GM18520 (cell line): ENCODE data around the gene TEC.

Experiments
- ATAC-seq: cut with Tn5 transposase; IDR thresholded peaks from one replicate; pipeline ENCODE4 v1.9.1; 2021; ENCODE audit not compliant: unreplicated experiment

TEC gene

DNA sequence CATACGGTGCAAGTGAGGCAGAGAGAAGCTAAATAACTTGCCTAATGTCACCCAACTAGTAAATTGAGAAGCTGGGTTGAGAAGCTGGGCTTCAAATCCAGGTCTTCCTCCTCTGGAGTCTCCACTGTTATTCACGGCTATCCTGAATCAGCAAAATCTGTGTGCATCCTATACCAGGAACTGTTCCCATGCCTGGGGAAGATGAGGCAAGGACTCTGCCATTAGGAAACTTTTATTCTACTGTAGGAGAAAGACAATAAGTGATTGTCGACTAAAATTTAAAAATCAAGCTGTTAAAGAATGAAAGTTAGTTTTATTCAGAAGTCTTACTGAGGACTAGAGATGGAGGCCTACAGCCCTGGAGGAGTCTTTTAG, 872 bp upstream of the TEC start:
- no peak for ATAC-seq

DNA sequence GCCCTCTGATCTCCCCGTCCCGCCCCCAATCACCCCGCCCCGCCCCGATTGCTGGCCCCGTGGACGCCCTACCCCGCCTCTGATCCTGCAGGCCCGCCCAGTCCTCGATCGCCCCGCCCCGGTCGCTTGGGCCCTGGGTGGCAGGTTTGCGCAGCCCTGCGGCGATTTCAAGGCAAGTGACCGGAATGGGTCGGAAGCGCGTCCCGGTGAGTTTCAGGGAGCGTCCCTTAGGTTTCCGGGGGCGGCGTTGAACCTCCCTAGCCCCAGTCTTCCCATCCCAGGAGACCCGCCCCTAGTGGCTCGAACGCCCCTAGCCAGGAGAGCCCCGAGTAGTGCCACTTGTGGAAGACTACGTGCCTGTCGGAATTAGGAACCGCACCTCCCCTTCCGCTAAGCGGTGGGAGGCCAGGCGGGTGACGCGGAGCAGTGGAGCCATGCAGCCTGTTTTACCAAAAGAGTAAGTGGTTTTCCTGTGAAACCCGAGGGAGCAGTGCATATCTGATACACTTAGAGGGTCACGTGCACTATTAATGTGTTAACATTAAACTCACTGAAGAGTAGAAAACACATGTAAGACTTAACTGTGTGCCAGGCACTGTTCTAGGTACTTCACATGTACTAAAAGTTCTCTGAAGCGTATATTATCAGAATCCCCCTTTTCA, 354 bp upstream of the TEC start:
- ATAC-seq = peak; percentile 57

DNA sequence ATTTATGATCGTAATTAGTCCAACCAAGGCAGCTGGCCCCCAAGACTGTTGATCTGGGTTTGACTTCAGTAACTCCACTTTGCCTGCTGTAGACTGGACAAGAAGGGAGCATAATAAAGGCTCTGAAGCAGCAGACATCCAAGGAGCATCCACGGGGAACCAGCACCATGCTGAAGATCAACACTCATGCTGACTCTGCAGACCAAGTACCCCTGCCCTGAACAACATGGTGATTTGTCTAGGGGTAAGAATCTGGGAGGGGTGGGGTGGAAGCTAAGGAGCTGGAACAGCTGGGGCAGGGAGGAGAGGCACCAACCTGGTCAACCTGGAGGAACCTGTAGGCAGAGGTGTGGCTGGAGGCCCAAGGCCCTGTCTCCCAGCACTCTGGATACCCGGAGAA, 2.1 kb downstream of the TEC start:
- no peak for ATAC-seq

DNA sequence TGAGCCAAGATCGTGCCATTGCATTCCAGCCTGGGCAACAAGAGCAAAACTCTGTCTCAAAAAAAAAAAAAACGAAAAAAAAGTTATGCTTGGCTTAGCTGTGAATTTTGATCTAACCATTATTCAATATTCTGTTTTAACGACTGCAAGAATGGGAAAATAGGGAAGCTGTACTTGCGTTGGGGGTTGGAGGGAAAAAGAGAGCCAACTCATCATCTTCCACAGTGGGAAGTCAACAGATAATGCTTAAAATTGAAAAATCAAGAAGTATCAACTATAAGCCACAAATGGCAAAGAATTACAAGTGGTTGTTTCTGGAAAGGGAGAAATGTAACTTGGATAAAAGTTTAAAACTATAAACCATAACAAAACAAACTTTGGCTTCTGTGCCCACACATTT, 2.9 kb downstream of the TEC start:
- no peak for ATAC-seq

DNA sequence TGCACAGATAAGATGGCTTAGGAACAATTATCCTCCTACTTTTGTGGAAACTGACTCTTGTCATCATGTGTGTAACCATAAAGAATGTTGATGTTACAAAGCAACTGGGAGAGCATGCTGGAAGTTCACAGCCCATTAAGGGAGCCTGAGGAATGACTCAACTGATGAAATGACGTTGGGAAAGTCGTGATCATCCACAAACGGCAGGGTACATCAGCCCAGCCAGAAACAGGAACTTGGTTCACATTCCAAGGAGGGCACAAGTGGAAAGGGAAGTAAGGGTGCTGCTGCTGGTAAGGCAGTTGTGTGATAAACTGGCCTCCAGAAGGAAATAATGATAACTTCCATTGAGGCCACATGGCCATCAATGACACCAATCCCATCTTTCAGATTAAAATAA, 6.7 kb downstream of the TEC start:
- ATAC-seq = no peak

DNA sequence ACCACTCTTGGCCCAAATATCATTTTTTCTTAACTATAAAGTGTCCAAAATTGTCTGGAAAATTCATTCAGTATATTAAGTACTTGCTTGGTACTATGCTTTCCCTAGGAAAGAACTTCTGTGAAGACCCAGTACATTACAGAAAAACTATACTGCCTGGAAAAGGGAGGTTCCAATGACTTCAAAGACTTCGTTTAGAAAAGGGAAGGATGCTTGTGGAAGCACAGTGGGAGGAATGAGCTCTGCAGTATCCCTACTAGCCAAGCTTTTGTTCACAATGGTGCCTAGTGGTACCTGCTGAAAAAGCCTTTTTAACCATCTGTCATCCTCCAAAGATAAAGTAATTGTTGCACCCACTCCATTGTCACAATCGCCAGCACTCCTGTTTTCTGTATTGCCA, 7.2 kb downstream of the TEC start:
- ATAC-seq = no peak

DNA sequence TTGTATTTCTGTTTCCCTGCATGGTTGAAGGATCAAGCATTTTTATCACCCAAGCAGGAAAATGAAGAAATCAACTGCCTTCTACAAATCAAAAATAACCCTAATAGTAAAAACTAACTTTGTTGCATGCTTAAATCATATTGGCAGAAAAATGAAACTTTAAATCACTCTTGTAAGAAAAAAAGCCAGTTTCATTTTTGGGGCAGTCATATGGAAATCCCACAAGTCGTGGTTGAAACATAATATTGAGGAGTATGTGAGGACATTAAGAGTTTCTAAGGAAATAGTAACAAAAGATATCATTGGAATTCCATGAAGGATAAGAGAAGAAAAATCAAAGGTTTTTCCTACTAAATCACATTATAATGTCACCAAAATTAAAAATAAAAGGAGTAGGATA, 8.4 kb downstream of the TEC start:
- no peak for ATAC-seq

DNA sequence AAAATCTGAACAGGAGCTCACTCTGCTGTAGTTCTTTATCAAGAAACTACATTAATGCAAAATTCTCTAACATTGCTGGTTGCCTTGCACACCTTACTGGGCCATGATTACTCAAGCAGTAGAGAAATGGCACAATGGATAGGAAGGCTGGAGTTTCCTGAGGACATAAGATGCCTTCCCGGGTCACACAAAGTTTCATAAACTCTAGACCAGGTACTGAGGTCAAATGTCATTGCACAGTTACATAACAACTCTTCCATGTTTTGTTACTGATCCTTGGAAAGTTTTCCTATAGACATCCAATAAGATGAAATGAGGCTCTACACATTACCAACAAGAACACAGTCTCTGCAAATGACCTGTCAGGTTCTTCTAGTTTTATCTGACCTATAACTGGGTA, 9.9 kb downstream of the TEC start:
- no peak for ATAC-seq

DNA sequence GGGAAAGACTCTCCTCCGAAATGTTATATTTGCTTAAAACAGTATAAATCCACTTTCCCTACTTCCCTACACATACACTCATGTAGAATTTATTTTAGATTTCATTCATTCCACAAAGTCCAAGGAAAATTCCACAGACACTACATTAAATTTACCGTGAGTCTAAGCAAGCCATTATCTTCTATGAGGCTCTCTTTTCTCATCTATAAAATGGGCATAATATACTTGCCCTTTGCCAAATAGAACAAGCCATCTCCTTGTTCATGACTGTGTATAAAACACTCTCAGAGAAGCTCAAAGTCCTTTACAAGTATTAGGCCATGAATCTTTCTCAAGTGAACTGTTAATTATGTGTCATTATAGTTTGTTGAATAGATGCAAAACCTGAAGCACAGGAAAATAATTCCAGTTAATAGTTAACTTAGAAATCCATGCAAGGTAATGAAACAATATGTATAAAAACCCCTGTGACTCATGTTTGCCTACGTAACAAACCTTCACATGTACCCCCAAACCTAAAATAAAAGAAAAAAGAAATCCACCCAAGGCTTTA, 10.7 kb downstream of the TEC start:
- no peak for ATAC-seq

DNA sequence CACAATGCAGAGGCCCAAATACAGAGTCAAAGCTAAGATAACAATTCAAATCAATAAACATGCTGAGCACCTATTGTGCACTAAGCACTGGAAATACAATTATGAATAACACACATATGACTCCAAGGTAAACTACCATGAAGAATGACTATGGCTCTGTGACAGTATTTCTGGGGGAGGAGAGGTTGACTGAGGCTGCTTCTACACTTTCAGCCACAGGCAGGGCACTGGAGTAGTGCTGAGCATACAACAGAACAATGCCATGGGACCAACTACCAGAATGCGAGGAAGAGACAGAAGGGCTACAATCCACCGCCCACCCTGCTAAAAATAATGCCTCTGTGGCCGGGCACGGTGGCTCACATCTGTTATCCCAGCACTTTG, 13.7 kb downstream of the TEC start:
- no peak for ATAC-seq

DNA sequence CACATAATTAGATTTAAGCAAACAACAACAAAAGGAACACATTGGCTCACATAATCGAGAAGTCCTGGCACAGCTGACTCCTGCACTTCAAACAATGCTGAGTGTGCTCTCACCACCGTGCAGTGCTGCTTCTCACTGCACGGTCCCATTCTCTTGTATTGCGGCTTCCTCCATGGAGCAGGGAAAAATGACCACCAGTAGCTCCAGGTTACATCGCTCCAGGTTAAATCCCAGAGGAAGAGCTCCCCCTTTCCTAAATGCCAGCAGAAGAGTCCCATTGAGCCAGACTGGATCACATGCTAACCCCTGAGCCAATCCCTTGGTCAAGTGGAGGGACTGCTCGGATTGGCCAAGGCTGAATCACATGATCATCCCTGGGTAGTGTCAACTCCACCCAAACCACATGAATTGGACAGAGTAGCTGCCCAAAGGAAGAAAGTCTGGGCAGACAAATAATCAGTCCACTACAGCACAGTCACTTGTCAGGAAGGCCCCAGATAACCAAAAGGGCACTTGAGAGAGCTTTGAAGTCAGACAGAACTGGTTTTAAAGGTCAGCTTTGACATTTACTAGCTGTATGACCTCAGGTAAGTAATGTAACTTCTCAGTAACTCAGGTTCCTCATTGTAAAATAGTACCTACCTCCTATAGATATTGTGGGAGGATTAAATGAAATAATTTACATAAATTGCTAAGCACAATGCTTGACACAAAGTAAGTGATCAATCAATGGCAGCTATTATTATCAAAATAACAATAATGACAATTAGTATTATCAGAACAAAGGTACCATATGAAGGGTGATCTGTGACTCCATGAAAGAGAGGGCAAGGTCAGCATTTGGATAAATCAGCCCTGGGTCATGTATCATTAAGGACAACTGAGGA, 14.3 kb downstream of the TEC start:
- ATAC-seq = no peak

DNA sequence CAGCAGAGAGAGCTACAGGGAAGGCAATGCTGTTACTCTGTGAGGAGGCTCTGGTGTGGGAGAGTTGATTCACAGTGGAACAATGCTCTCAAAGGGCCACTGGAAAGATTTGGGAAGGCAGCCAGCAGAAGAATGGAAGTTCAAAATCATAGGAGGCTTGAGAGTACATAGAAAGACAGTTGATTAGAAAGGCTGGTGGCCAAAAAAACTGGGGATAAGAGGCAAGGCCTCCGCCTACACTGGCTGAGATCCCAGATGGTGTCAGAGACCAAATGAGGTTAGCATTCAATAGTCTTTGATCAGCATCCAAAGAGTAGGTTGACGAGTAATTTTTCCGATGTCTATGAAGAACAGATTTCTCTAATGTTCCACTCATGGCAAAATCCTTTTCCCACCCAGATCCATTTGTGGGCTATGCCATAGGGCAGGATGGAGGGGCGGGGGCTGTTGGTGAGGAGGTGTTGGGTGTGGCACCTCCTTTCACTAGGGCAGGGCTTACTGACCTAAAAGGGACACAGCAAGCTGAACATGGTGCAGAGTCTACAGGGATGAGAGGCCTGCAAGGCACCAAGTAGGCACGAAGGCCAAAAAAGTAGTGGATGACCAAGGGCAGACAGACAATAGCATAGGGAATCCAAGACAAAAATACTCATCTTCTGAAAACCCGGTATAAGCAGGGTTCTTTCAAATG, 15.1 kb downstream of the TEC start:
- ATAC-seq = no peak

DNA sequence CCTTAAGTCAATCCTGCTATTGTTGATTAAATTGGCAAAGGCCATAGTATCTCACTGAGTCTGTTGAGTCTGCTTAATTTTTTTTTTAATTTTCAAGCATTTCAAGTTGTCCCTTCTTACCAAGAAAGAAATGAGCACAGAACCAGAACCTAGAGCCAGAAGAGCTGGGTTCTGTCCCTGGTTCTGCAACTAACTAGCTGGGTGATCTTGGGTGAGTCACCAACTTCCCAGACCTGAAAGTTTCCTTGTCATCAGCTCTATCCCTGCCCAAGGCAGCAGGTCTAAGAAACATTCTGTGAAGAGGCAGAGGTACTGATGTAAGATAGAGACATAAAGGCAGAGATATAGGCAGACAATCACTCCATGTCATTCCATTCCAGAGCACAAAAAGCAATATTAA, 17.3 kb downstream of the TEC start:
- ATAC-seq = no peak

DNA sequence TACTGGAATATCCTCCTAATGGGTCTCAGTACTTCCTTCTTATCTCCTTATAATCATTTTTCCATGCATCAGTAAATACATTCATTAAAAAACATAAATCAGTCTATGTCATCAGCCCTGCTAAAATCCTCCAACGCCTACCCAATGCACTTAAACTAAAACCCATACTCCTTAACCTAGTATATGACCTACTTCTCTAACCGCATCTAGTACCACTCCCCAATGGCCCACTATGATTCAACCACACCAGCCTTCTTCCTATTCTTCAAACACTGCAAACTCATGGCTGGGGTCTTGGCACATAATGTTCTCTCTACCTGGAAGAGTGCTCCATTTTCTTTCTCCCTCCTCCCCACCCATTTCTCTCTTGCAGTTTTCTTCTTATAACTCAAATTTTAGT, 18.7 kb downstream of the TEC start:
- ATAC-seq = no peak

DNA sequence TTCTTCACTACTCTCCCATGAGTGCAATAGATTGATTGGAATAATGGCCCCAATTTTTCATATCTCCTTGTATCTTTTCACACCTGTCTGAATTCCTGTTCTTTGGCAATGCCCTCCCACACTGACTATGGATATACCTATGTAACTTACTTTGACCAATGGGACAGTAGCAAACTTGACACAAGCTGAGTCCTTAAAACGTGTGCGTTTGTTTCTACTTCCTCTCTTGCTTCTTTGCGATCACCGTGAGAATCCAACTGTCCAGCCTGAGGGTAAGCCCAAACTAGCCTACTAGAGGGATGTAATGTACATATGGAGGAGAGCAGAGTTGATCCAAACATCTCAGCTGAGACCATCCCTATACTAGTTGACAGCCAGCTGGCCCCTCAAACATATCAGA, 19.3 kb downstream of the TEC start:
- ATAC-seq = no peak

DNA sequence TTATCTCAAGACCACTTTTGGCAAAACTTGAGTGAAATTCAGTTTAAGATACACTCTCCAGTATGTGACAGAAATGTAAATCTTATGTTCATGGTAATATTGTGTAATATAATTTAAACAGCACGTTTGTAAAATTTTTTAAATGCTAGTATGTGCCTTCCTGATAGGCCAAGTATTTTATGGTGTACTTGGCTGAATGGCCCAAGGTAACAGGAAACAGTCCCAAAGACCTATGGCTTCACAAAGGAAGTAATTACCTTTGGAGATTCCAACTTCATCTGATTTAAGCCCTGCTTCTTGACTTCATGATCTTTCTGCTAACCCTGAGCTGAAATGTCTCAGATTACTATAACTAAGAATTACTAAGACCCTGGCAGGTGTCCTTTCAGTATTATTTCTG, 20.3 kb downstream of the TEC start:
- ATAC-seq = no peak

DNA sequence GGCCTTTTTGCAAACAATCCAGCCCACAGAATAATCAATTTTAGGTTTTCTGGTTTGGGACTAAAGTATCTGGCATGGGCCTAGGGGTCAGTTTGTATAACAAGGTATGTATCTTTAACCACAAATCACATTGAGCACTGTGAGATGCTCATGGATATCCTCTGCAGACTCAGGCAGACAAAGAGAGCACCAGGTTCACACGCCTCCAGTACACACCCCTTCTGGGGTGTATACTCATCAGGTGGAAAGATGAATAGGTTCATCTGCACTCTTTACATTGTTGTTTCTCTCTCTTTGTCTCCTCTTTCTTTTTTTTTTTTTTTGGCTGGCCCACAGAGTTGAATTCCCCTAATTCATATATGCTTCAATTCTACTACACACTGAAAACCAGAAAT, 21.1 kb downstream of the TEC start:
- ATAC-seq = no peak

DNA sequence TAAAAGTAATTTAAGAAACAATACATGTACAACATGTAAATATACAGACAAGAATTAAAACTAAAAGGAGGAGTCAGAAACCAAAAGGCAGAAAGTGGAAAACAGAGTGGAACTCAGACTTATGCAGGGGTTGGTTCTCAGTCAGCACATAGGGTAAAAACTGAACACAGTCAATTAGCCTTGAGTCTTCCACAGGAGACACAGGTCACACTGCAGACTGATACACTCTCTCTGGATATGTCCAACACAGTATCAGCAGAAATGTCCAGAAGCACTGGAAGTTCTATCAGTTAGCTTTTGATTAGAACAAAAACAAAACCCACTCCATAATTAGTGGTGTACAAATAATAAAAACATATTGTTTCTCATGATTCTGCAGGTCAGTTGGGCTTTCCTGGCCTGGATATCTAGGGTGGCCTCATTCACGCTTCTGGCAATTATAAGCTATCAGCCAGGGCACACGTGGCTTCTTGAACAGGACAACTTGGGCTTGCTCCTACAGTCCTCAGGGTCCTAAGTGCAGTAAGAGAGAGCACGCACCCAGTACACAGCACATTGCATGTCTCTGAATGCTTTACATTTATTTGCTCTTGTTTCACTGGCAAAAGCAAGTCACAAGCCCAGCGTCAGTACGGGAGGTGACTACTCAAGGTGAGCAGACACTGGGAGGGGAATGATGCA, 21.6 kb downstream of the TEC start:
- no peak for ATAC-seq

DNA sequence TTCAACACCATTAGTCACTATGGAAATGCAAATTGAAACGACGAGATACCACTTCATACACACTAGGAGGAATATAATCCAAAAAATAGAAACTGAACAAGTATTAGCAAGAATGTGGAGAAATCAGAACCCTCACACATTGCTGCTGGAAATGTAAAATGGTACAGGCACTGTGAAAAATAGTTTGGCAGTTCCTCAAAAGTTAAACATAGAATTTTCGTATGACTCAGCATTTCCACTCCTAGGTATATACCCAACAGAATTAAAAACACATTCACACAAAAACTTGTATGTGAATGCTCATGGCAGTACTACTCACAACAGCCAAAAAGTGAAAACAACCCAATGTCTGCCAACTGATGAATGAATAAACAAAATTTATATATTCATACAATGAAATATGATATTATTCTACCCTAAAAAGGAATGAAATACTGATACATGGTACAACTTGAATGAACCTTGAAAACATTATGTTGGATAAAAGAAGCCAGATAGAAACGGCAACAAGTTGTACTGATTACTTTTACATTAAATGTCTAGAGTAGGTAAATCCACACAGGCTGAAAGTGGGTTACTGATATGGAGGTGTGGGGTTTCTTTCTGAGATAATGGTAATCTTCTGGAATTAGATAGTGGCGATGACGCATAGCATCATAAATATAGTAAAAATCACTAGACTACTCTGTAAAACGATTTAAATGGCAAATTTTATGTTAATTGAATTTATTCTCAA, 22.3 kb downstream of the TEC start:
- peak; percentile 60 for ATAC-seq

DNA sequence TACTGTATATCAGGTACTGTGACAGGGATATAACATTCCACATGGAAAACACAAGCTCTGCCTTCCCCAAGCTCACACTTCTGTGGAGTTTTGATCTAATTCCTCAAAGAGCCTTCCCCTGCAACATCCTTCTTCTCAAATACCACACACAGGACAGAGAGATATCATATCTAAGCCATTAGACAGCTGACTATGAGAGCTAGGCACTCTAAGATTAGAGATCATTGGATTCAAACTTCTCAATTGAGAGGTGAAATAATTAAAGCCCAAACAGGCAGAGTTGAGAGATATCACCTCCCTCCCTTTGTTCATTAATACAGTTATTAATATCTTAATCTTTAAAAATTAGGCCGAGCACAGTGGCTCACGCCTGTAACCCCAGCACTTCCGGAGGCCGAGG, 25.0 kb downstream of the TEC start:
- ATAC-seq = no peak

DNA sequence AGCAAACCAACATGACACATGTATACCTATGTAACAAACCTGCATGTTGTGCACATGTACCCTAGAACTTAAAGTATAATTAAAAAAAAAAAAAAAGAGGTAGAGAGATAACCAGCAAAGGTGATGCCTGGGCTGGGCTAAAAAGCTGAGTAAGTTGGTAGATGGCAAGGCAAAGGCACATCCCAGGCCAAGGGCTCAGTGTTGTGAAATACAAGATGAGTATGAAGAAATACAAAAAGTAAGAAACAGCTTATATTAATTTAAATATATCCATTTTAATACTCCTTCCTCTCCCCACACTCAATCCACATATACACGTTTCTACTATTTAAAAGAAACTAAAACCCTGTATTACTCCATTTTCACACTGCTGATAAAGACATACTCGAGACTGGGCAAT, 25.8 kb downstream of the TEC start:
- ATAC-seq = no peak
